ENCODE data around the gene SLC16A14.
"Not testable (repeated sequence)": the region's sequence is repeated elsewhere in the genome, so short reads cannot be mapped to it uniquely, and the experiment has no call there.

The SLC16A14 gene, protein sequence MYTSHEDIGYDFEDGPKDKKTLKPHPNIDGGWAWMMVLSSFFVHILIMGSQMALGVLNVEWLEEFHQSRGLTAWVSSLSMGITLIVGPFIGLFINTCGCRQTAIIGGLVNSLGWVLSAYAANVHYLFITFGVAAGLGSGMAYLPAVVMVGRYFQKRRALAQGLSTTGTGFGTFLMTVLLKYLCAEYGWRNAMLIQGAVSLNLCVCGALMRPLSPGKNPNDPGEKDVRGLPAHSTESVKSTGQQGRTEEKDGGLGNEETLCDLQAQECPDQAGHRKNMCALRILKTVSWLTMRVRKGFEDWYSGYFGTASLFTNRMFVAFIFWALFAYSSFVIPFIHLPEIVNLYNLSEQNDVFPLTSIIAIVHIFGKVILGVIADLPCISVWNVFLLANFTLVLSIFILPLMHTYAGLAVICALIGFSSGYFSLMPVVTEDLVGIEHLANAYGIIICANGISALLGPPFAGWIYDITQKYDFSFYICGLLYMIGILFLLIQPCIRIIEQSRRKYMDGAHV
- long read RNA-seq, full-length matches to known transcripts: 21 of 36 reads
- long read RNA-seq, partial matches to known transcripts: 3 of 36 reads
- long read RNA-seq, other reads (novel, unspliced or antisense): 12 of 36 reads

DNA sequence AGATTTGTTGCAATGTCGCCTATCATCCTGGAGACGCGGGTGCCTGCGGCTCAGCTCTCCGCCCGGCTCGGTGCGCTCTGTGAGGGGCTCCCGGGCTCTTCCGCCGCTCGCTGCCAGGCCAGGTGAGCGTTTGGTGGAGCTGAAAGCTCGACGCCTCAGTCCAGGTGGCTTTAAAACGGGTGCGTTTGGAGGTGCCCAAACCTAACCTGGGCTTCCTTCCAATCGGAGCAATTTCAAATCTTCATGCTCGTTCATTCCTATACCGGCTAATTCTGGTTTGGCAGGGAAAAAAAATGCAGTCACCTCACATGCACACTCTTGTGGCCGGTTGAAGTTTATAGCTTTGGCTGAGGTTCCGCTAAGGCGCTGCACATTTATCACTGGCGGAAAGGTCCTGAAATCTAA is at the start of gene SLC16A14:
Gene SLC16A14 (minus strand): TSS at position 274 of the 405 bp plus-strand sequence. CDS start 9,572 bp downstream, outside the sequence.
- Histone ChIP-seq H3K4me3 (replicated peaks; ENCODE audit: insufficient read depth, low read length) (peak within 1 kb of the TSS; percentile 71), H3K27me3 (ENCODE audit: insufficient read depth, poor library complexity, severe bottlenecking) (no peaks in the 10 kb centered on the region), H3K27ac (replicated peaks) (peak within 1 kb of the TSS; percentile 89)
- no peak for TF ChIP-seq GABPA (IDR thresholded peaks at IDR 0.05; ENCODE audit: low read depth)
- no peak; the same call in 1 of the 2 replicates for TF ChIP-seq SPI1 (IDR thresholded peaks at IDR 0.05; ENCODE audit: borderline replicate concordance, low read depth)
- TF ChIP-seq, protein P1, sequence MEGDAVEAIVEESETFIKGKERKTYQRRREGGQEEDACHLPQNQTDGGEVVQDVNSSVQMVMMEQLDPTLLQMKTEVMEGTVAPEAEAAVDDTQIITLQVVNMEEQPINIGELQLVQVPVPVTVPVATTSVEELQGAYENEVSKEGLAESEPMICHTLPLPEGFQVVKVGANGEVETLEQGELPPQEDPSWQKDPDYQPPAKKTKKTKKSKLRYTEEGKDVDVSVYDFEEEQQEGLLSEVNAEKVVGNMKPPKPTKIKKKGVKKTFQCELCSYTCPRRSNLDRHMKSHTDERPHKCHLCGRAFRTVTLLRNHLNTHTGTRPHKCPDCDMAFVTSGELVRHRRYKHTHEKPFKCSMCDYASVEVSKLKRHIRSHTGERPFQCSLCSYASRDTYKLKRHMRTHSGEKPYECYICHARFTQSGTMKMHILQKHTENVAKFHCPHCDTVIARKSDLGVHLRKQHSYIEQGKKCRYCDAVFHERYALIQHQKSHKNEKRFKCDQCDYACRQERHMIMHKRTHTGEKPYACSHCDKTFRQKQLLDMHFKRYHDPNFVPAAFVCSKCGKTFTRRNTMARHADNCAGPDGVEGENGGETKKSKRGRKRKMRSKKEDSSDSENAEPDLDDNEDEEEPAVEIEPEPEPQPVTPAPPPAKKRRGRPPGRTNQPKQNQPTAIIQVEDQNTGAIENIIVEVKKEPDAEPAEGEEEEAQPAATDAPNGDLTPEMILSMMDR (IDR thresholded peaks at IDR 0.05; ENCODE audit: insufficient read depth, low read length): peak; percentile 5
- peak; percentile 31 to 81 for DNase-seq (ENCODE audit: low read depth in 1 of 2, low spot score in 1 of 2)

DNA sequence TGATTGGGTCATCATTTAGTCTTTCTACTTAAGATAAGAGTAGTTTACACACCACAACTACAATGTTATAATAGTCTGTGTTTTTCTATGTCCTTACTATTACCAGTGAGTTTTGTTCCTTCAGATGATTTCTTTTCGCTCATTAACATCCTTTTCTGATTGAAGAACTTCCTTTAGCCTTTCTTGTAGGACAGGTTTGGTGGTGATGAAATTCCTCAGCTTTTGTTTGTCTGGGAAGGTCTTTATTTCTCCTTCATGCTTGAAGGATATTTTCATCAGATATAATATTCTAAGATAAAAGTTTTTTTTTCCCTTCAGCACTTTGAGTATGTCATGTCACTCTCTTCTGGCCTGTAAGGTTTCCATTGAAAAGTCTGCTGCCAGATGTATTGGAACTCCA is 38.0 kb upstream of the SLC16A14 start:
- Histone ChIP-seq H3K4me3 (replicated peaks; ENCODE audit: insufficient read depth, low read length) (no peak overlapping the region), H3K27ac (replicated peaks) (no peak overlapping the region), H3K27me3 (ENCODE audit: insufficient read depth, poor library complexity, severe bottlenecking) (no peaks in the 10 kb centered on the region)
- DNase-seq (ENCODE audit: low read depth in 1 of 2, low spot score in 1 of 2): no peak
- TF ChIP-seq GABPA (IDR thresholded peaks at IDR 0.05; ENCODE audit: low read depth): no peak

DNA sequence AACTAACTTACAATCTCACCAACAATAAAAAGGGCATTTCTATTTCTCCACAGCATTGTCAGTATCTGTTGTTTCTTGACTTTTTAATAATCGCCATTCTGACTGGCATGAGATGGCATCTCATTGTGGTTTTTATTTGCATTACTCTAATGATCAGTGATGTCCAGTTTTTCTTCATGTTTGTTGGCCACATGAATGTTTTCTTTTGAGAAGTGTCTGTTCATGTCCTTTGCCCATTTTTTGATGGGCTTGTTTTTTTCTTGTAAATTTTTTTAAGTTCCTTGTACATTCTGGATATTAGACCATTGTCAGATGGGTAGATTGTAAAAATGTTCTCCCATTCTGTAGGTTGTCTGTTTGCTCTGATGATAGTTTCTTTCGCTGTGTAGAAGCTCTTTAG is 33.2 kb upstream of the SLC16A14 start:
- not testable (repeated sequence) for DNase-seq (ENCODE audit: low read depth in 1 of 2, low spot score in 1 of 2); H3K27me3 ChIP-seq (ENCODE audit: insufficient read depth, poor library complexity, severe bottlenecking); H3K4me3 ChIP-seq (replicated peaks; ENCODE audit: insufficient read depth, low read length); H3K27ac ChIP-seq (replicated peaks)

DNA sequence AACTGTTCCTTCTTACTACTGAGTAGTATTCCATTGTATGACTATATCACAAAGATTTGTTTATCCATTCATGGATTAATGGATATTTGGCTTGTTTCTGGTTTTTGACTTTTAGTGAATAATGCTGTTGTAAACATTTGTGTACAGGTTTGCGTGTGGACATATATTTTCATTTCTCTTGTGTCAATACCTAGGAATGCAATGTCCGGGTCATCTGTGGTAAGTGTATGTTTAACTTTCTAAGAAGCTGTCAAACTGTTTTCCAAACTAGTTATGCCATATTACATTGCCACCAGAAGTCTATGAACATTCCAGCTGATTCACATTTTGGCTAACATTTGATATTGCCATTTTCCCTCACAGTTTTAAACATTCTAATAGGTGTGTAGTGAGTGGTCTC is 29.1 kb upstream of the SLC16A14 start:
- Histone ChIP-seq H3K27me3 (ENCODE audit: insufficient read depth, poor library complexity, severe bottlenecking) (no peaks in the 10 kb centered on the region), H3K27ac (replicated peaks) (no peak overlapping the region), H3K4me3 (replicated peaks; ENCODE audit: insufficient read depth, low read length) (no peak overlapping the region)
- no peak for DNase-seq (ENCODE audit: low read depth in 1 of 2, low spot score in 1 of 2)
- TF ChIP-seq SPI1 (IDR thresholded peaks at IDR 0.05; ENCODE audit: borderline replicate concordance, low read depth) (no peak), POLR2AphosphoS5 (IDR thresholded peaks at IDR 0.05; ENCODE audit: low read depth) (no peak), GABPA (IDR thresholded peaks at IDR 0.05; ENCODE audit: low read depth) (no peak)
- TF ChIP-seq, protein P1 (IDR thresholded peaks at IDR 0.05; ENCODE audit: insufficient read depth, low read length): no peak
- TF ChIP-seq, protein P2, sequence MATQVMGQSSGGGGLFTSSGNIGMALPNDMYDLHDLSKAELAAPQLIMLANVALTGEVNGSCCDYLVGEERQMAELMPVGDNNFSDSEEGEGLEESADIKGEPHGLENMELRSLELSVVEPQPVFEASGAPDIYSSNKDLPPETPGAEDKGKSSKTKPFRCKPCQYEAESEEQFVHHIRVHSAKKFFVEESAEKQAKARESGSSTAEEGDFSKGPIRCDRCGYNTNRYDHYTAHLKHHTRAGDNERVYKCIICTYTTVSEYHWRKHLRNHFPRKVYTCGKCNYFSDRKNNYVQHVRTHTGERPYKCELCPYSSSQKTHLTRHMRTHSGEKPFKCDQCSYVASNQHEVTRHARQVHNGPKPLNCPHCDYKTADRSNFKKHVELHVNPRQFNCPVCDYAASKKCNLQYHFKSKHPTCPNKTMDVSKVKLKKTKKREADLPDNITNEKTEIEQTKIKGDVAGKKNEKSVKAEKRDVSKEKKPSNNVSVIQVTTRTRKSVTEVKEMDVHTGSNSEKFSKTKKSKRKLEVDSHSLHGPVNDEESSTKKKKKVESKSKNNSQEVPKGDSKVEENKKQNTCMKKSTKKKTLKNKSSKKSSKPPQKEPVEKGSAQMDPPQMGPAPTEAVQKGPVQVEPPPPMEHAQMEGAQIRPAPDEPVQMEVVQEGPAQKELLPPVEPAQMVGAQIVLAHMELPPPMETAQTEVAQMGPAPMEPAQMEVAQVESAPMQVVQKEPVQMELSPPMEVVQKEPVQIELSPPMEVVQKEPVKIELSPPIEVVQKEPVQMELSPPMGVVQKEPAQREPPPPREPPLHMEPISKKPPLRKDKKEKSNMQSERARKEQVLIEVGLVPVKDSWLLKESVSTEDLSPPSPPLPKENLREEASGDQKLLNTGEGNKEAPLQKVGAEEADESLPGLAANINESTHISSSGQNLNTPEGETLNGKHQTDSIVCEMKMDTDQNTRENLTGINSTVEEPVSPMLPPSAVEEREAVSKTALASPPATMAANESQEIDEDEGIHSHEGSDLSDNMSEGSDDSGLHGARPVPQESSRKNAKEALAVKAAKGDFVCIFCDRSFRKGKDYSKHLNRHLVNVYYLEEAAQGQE (IDR thresholded peaks at IDR 0.05; ENCODE audit: insufficient replicate concordance, low read depth): no peak

DNA sequence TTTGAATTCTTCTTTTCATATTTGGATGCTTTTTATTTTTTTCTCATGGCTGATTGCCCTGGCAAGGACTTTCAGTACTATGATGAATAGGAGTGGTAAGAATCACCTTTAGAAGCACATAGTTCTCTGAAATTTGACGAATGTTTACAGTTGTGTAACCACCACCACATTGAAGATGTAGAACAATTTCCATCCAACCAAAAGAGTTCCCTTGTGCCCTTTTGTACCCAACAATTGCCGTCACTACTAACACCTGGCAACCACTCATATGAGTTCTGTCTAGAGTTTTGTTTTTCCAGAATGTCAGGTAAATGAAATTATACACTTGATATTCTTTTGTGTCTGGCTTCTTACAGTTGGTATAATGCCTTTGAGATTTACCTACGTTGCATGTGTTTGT is 28.7 kb upstream of the SLC16A14 start:
- TF ChIP-seq SPI1 (IDR thresholded peaks at IDR 0.05; ENCODE audit: borderline replicate concordance, low read depth): no peak
- DNase-seq (ENCODE audit: low read depth in 1 of 2, low spot score in 1 of 2): no peak
- Histone ChIP-seq H3K27me3 (ENCODE audit: insufficient read depth, poor library complexity, severe bottlenecking) (no peaks in the 10 kb centered on the region), H3K4me3 (replicated peaks; ENCODE audit: insufficient read depth, low read length) (no peak overlapping the region), H3K27ac (replicated peaks) (no peak overlapping the region)

DNA sequence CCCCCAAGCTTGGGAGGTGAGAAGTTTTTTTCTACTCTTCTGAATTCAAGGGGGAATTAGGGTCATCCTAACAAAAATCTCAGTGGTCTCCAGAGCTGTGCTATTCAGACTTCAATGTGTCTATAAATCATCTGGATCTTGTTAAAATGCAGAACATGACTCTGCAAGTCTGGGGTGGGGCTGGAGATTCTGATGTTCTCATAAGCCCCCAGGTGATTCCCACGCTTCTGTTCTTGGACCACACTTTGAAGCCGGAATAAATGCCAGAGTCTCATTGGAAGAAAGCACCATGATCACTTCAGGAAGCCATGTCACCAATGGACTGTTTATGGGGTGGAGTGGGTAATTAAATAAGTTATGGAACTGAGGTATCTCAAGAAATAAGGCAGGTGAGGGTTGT is 22.2 kb upstream of the SLC16A14 start:
- H3K27ac ChIP-seq (replicated peaks): no peak overlapping the region
- H3K27me3 ChIP-seq (ENCODE audit: insufficient read depth, poor library complexity, severe bottlenecking): no peaks in the 10 kb centered on the region
- TF ChIP-seq GABPA (IDR thresholded peaks at IDR 0.05; ENCODE audit: low read depth) (no peak), POLR2AphosphoS5 (IDR thresholded peaks at IDR 0.05; ENCODE audit: low read depth) (no peak), SPI1 (IDR thresholded peaks at IDR 0.05; ENCODE audit: borderline replicate concordance, low read depth) (no peak)
- TF ChIP-seq, protein P2 (IDR thresholded peaks at IDR 0.05; ENCODE audit: insufficient replicate concordance, low read depth): no peak
- TF ChIP-seq, protein P1 (IDR thresholded peaks at IDR 0.05; ENCODE audit: insufficient read depth, low read length): no peak
- no peak overlapping the region for H3K4me3 ChIP-seq (replicated peaks; ENCODE audit: insufficient read depth, low read length)
- DNase-seq (ENCODE audit: low read depth in 1 of 2, low spot score in 1 of 2): no peak

Data from HL-60 (cell line).